CD14-positive monocyte (primary cell): ENCODE measurements around the gene MUTYH. TPM values are rescaled to one million over a fixed set of nuclear protein-coding genes. Genes with fewer than 3 reads are reported as not detected.

Experiments
- DNase-seq, 3 donors: peaks; one replicate each; pipeline ENCODE4 v3.0.0-alpha.2; 2011 to 2022
- H2AFZ ChIP-seq: 2 replicates; pipeline ENCODE4 v1.6.0; 2012; ENCODE audit warnings: mild to moderate bottlenecking, low read depth, low read length, inconsistent platforms; ENCODE audit not compliant: insufficient read depth, poor library complexity, severe bottlenecking
- H3K27ac ChIP-seq, 2 donors: 1 replicate in 1 of 2; 2 replicates in 1 of 2; pipeline ENCODE4 v1.5.1; 2012 to 2013; ENCODE audit warnings: low read length in 2 of 2, control low read depth in 1 of 2, inconsistent platforms in 1 of 2, low read depth in 1 of 2, mild to moderate bottlenecking in 1 of 2
- H3K27me3 ChIP-seq, 2 donors: one replicate each; pipeline versions ENCODE4 v1.6.0 to v1.6.1; 2011 to 2013; ENCODE audit warnings: low read length in 2 of 2; ENCODE audit not compliant: control insufficient read depth in 2 of 2, insufficient read depth in 2 of 2
- H3K36me3 ChIP-seq, 2 donors: replicated peaks in 1 of 2; 1 replicate in 1 of 2; 2 replicates in 1 of 2; pipeline versions ENCODE4 v1.5.1 to v1.6.1; 2012 to 2013; ENCODE audit warnings: low read length in 2 of 2, control low read depth in 1 of 2, inconsistent platforms in 1 of 2, mild to moderate bottlenecking in 1 of 2; ENCODE audit not compliant: insufficient read depth in 2 of 2, control insufficient read depth in 1 of 2
- H3K4me1 ChIP-seq, 2 donors: 1 replicate in 1 of 2; 2 replicates in 1 of 2; pipeline versions ENCODE4 v1.5.1 to v1.6.1; 2012 to 2013; ENCODE audit warnings: low read length in 2 of 2, control low read depth in 1 of 2, inconsistent platforms in 1 of 2, mild to moderate bottlenecking in 1 of 2, moderate library complexity in 1 of 2; ENCODE audit not compliant: insufficient read depth in 2 of 2, control insufficient read depth in 1 of 2
- H3K4me2 ChIP-seq: replicated peaks from 2 replicates; pipeline ENCODE3; 2012; ENCODE audit warnings: low read length, moderate library complexity, mild to moderate bottlenecking; ENCODE audit not compliant: poor library complexity, severe bottlenecking; ENCODE audit errors: extremely low read depth
- H3K4me3 ChIP-seq, 3 experiments: fragments of 200-600 bp in 1 of 3; sonication (generic) in 1 of 3; replicated peaks in 1 of 3; 1 replicate in 2 of 3; 2 replicates in 1 of 3; pipeline ENCODE4 v1.5.1; 2011 to 2013; ENCODE audit warnings: low read length in 3 of 3, mild to moderate bottlenecking in 3 of 3, control low read depth in 2 of 3, low read depth in 2 of 3, inconsistent platforms in 1 of 3, moderate library complexity in 1 of 3
- H3K79me2 ChIP-seq: 2 replicates; pipeline ENCODE4 v1.6.0; 2012; ENCODE audit warnings: mild to moderate bottlenecking, control low read depth, inconsistent platforms, low read length, moderate library complexity; ENCODE audit not compliant: insufficient read depth
- H3K9ac ChIP-seq: 2 replicates; pipeline ENCODE4 v1.6.0; 2017; ENCODE audit warnings: low read length, mild to moderate bottlenecking; ENCODE audit not compliant: insufficient read depth, poor library complexity, severe bottlenecking
- H3K9me3 ChIP-seq, 2 donors: replicated peaks in 1 of 2; 1 replicate in 1 of 2; 2 replicates in 1 of 2; pipeline versions ENCODE4 v1.5.1 to v1.6.1; 2012 to 2013; ENCODE audit warnings: low read length in 2 of 2, control low read depth in 1 of 2; ENCODE audit not compliant: control insufficient read depth in 1 of 2, insufficient read depth in 1 of 2
- H4K20me1 ChIP-seq: 2 replicates; pipeline ENCODE4 v1.6.0; 2012; ENCODE audit warnings: mild to moderate bottlenecking, low read length, control low read depth, moderate library complexity; ENCODE audit not compliant: insufficient read depth
- H3K27ac Mint-ChIP-seq, 7 donors: one replicate each; pipeline ENCODE4 v1.8.0; 2020; ENCODE audit warnings: mild to moderate bottlenecking in 7 of 7, mixed read lengths in 7 of 7, moderate library complexity in 6 of 7, inconsistent platforms in 2 of 7
- H3K27me3 Mint-ChIP-seq, 3 donors: one replicate each; pipeline ENCODE4 v1.8.0; 2021 to 2022; ENCODE audit warnings: low read depth in 3 of 3, mild to moderate bottlenecking in 3 of 3, mixed read lengths in 3 of 3, moderate library complexity in 3 of 3, inconsistent platforms in 1 of 3
- H3K36me3 Mint-ChIP-seq, 2 donors: one replicate each; pipeline ENCODE4 v1.8.0; 2020; ENCODE audit warnings: mixed read lengths in 2 of 2, inconsistent platforms in 1 of 2, mild to moderate bottlenecking in 1 of 2
- H3K4me1 Mint-ChIP-seq: one replicate; pipeline ENCODE4 v1.8.0; 2020; ENCODE audit warnings: mild to moderate bottlenecking, mixed read lengths
- H3K4me3 Mint-ChIP-seq, 2 donors: one replicate each; pipeline ENCODE4 v1.8.0; 2020; ENCODE audit warnings: mild to moderate bottlenecking in 2 of 2, mixed read lengths in 2 of 2, moderate library complexity in 1 of 2
- H3K9me3 Mint-ChIP-seq, 7 donors: one replicate each; pipeline ENCODE4 v1.8.0; 2020 to 2022; ENCODE audit warnings: mixed read lengths in 7 of 7, mild to moderate bottlenecking in 6 of 7, moderate library complexity in 6 of 7, inconsistent platforms in 2 of 7
- CTCF ChIP-seq: fragments of 200-600 bp; IDR thresholded peaks from one replicate; pipeline ENCODE4 v1.8.0; 2022; ENCODE audit warnings: antibody characterized with exemption, mild to moderate bottlenecking
- WGBS: methylation state at CpG from one replicate; pipeline ENCODE4 v1.1.5; 2013; ENCODE audit warnings: missing lambda C conversion rate; ENCODE audit not compliant: insufficient coverage; 5-methylcytosine and 5-hydroxymethylcytosine counted together
- intact Hi-C, 2 donors: fragments of 100-400 bp; cut with micrococcal nuclease; formaldehyde crosslinking; loops; one replicate each; pipeline versions ENCODE4 v1.15.0 to v1.15.1; 2023
- polyA plus RNA-seq, 3 donors: library from polyadenylated mRNA; depleted of rRNA in 1 of 3; unstranded in 2 of 3; stranded (reverse) in 1 of 3; fragments of 300-500 nt in 2 of 3; fragments of >200 nt in 1 of 3; fragmentation: Illumina TruSeq in 2 of 3; gene quantifications; 1 replicate in 2 of 3; 2 replicates in 1 of 3; pipeline ENCODE4 v1.2.3, GENCODE V29; 2012 to 2021

The MUTYH gene
- polyA plus RNA-seq, 3 donors, result 6.7 to 22.9 (median 8.1) TPM

GRCh38 chr1:45348966-45349677 is 8.9 kb upstream of the MUTYH start:
- Histone ChIP-seq H3K4me3 (no peak overlapping the region), H3K4me2 (no peak overlapping the region), H3K27ac (no peak overlapping the region), H3K4me1 (no peaks in the 10 kb centered on the region), H3K36me3 (peaks cover 22 to 36% of the 10 kb centered on the region in 2 donors), H4K20me1 (no peaks in the 10 kb centered on the region), H3K27me3 (no peaks in the 10 kb centered on the region), H3K9me3 (no peaks in the 10 kb centered on the region), H2AFZ (no peak overlapping the region), H3K79me2 (no peaks in the 10 kb centered on the region), H3K9ac (no peak overlapping the region)
- H3K27ac Mint-ChIP-seq, result no peak overlapping the region
- H3K9me3 Mint-ChIP-seq, result no peaks in the 10 kb centered on the region
- WGBS, result 100% methylated on average over 3 of the region's 3 CpGs
- no peaks in the 10 kb centered on the region for H3K4me1 Mint-ChIP-seq
- TF ChIP-seq CTCF, result no peak
- DNase-seq, result no peak
- no peak overlapping the region for H3K4me3 Mint-ChIP-seq
- peaks cover 29 to 39% of the 10 kb centered on the region in 2 donors for H3K36me3 Mint-ChIP-seq
- H3K27me3 Mint-ChIP-seq, result peaks cover 0 to 1% (median 0%) of the 10 kb centered on the region in 3 donors
- intact Hi-C loops, result loop anchor here in 1 of 2 donors (10.0 kb wide), 1 partner anchor 226 kb away; no protein-coding TSS in a partner anchor

GRCh38 chr1:45348609-45348965 is 8.3 kb upstream of the MUTYH start:
- intact Hi-C loops, result loop anchor here in 1 of 2 donors (10.0 kb wide), 1 partner anchor 226 kb away; no protein-coding TSS in a partner anchor
- WGBS, result 89% methylated on average over 1 of the region's 1 CpG

More at GRCh38 chr1:45348609-45348965, 8.3 kb upstream of the MUTYH start:
- Mint-ChIP-seq H3K27ac (no peak overlapping the region), H3K27me3 (peaks cover 0 to 1% (median 0%) of the 10 kb centered on the region in 3 donors), H3K4me3 (no peak overlapping the region), H3K4me1 (no peaks in the 10 kb centered on the region), H3K36me3 (peaks cover 34 to 44% of the 10 kb centered on the region in 2 donors), H3K9me3 (no peaks in the 10 kb centered on the region)
- H3K27ac ChIP-seq, result no peak overlapping the region
- no peaks in the 10 kb centered on the region for H3K79me2 ChIP-seq
- DNase-seq, result no peak
- peaks cover 27 to 42% of the 10 kb centered on the region in 2 donors for H3K36me3 ChIP-seq
- no peak overlapping the region for H3K9ac ChIP-seq
- no peak overlapping the region for H3K4me3 ChIP-seq
- H4K20me1 ChIP-seq, result no peaks in the 10 kb centered on the region
- H3K4me2 ChIP-seq, result no peak overlapping the region
- no peaks in the 10 kb centered on the region for H3K9me3 ChIP-seq
- TF ChIP-seq CTCF, result no peak
- no peaks in the 10 kb centered on the region for H3K4me1 ChIP-seq
- no peak overlapping the region for H2AFZ ChIP-seq
- no peaks in the 10 kb centered on the region for H3K27me3 ChIP-seq
